H1 (cell line): ENCODE data around the gene NUP62CL. TPM values are rescaled to one million over a fixed set of nuclear protein-coding genes. Genes with fewer than 3 reads are reported as not detected.

Source experiments
- CTCF ChIA-PET: fragments of 300-600 bp; sonication (Branson Sonifier 250); formaldehyde crosslinking; loops from one replicate; lab custom pipeline; 2021; ENCODE audit not compliant: partially characterized antibody; lab: Charles Lee
- POLR2A ChIA-PET: fragments of 300-600 bp; sonication (Branson Sonifier 250); formaldehyde crosslinking; loops from one replicate; lab custom pipeline; 2021; ENCODE audit warnings: inconsistent platforms; ENCODE audit not compliant: partially characterized antibody; lab: Charles Lee
- DNase-seq, 2 experiments: peaks; one replicate each; pipeline versions ENCODE4 v3.0.0 to v3.0.0-alpha.2; 2010 to 2022; ENCODE audit warnings: low spot score in 2 of 2, low read depth in 1 of 2, mixed read lengths in 1 of 2
- FAIRE-seq: peaks from 2 replicates; lab custom pipeline; 2011; peaks lifted over from hg19 to GRCh38; lab: Jason Lieb, UNC
- H2AFZ ChIP-seq: 2 replicates; pipeline ENCODE4 v1.8.1; 2012; ENCODE audit warnings: low read length, inconsistent platforms
- H2AK5ac ChIP-seq: 2 replicates; pipeline ENCODE4 v1.6.1; 2013; ENCODE audit warnings: low read depth, low read length
- H2BK120ac ChIP-seq: replicated peaks from 2 replicates; pipeline ENCODE3; 2013; ENCODE audit warnings: low read depth, low read length, inconsistent platforms
- H2BK12ac ChIP-seq: 2 replicates; pipeline ENCODE4 v1.6.1; 2013; ENCODE audit warnings: low read depth, low read length
- H2BK15ac ChIP-seq: 2 replicates; pipeline ENCODE4 v1.6.1; 2013; ENCODE audit warnings: low read length
- H2BK20ac ChIP-seq: 2 replicates; pipeline ENCODE4 v1.6.1; 2013; ENCODE audit warnings: low read length
- H2BK5ac ChIP-seq: 2 replicates; pipeline ENCODE4 v1.6.1; 2013; ENCODE audit warnings: low read depth, low read length
- H3K14ac ChIP-seq: 2 replicates; pipeline ENCODE4 v1.6.1; 2013; ENCODE audit warnings: inconsistent platforms; ENCODE audit not compliant: insufficient read length
- H3K18ac ChIP-seq: 2 replicates; pipeline ENCODE4 v1.6.1; 2013; ENCODE audit warnings: low read length; ENCODE audit errors: extremely low read depth
- H3K23ac ChIP-seq: 2 replicates; pipeline ENCODE4 v1.6.1; 2013; ENCODE audit warnings: inconsistent platforms; ENCODE audit not compliant: insufficient read length
- H3K23me2 ChIP-seq: 2 replicates; pipeline ENCODE4 v1.6.1; 2013; ENCODE audit warnings: low read depth, low read length
- H3K27ac ChIP-seq: 2 replicates; pipeline ENCODE4 v1.6.1; 2011; ENCODE audit warnings: low read depth, low read length, inconsistent platforms
- H3K27me3 ChIP-seq, 4 experiments: replicated peaks in 1 of 4; 1 replicate in 1 of 4; 2 replicates in 3 of 4; pipeline versions ENCODE4 v1.6.1 to v1.8.1; 2011 to 2013; ENCODE audit warnings: low read length in 3 of 4, mild to moderate bottlenecking in 3 of 4, inconsistent platforms in 2 of 4, mixed read lengths in 2 of 4, moderate library complexity in 1 of 4; ENCODE audit not compliant: control insufficient read depth in 3 of 4, insufficient read depth in 3 of 4; ENCODE audit errors: extremely low read depth in 1 of 4
- H3K36me3 ChIP-seq, 4 experiments: 2 replicates each; pipeline versions ENCODE4 v1.6.1 to v1.8.1; 2011 to 2013; ENCODE audit warnings: mild to moderate bottlenecking in 4 of 4, low read length in 3 of 4, moderate library complexity in 2 of 4, control low read depth in 1 of 4, inconsistent platforms in 1 of 4; ENCODE audit not compliant: insufficient read depth in 4 of 4, control insufficient read depth in 2 of 4
- H3K4ac ChIP-seq: replicated peaks from 2 replicates; pipeline ENCODE3; 2013; ENCODE audit warnings: low read length, low read depth, mixed read lengths, inconsistent platforms; ENCODE audit not compliant: insufficient read length
- H3K4me1 ChIP-seq, 4 experiments: replicated peaks in 1 of 4; 1 replicate in 1 of 4; 2 replicates in 3 of 4; pipeline versions ENCODE4 v1.6.1 to v1.8.1; 2011 to 2013; ENCODE audit warnings: low read length in 3 of 4, inconsistent platforms in 2 of 4, mixed read lengths in 1 of 4; ENCODE audit not compliant: insufficient read depth in 4 of 4, control insufficient read depth in 3 of 4
- H3K4me2 ChIP-seq, 2 experiments: 2 replicates each; pipeline versions ENCODE4 v1.6.1 to v1.8.1; 2011 to 2013; ENCODE audit warnings: low read depth in 2 of 2, low read length in 2 of 2, control low read depth in 1 of 2, inconsistent platforms in 1 of 2, mild to moderate bottlenecking in 1 of 2; ENCODE audit not compliant: insufficient read depth in 1 of 2
- H3K4me3 ChIP-seq, 4 experiments: fragments of 200-600, 300-600 bp in 1 of 4; sonication (generic), shearing (Covaris generic), sonication (Bioruptor Twin) in 1 of 4; 2 replicates each; pipeline versions ENCODE4 v1.5.1 to v1.8.1; 2011 to 2016; ENCODE audit warnings: low read length in 4 of 4, low read depth in 3 of 4, control low read depth in 2 of 4, inconsistent platforms in 2 of 4, mild to moderate bottlenecking in 2 of 4, mixed read lengths in 1 of 4, moderate library complexity in 1 of 4; ENCODE audit not compliant: insufficient read depth in 2 of 4; ENCODE audit errors: extremely low read depth in 1 of 4
- H3K56ac ChIP-seq: replicated peaks from 2 replicates; pipeline ENCODE3; 2013; ENCODE audit warnings: low read depth, mild to moderate bottlenecking, mixed read lengths, low read length, inconsistent platforms; ENCODE audit not compliant: insufficient read length
- H3K79me1 ChIP-seq: 2 replicates; pipeline ENCODE4 v1.6.1; 2013; ENCODE audit warnings: low read depth, low read length, control low read depth
- H3K79me2 ChIP-seq, 2 experiments: 2 replicates each; pipeline versions ENCODE4 v1.6.1 to v1.8.1; 2012 to 2013; ENCODE audit warnings: low read length in 2 of 2, mild to moderate bottlenecking in 2 of 2, inconsistent platforms in 1 of 2; ENCODE audit not compliant: insufficient read depth in 2 of 2, control insufficient read depth in 1 of 2
- H3K9ac ChIP-seq, 4 experiments: replicated peaks in 1 of 4; 1 replicate in 1 of 4; 2 replicates in 3 of 4; pipeline versions ENCODE4 v1.6.1 to v1.8.1; 2011 to 2013; ENCODE audit warnings: low read depth in 3 of 4, low read length in 3 of 4, control low read depth in 2 of 4, mild to moderate bottlenecking in 2 of 4, moderate library complexity in 2 of 4, inconsistent platforms in 1 of 4; ENCODE audit errors: extremely low read depth in 1 of 4
- H3K9me3 ChIP-seq, 2 experiments: 2 replicates each; pipeline versions ENCODE4 v1.6.1 to v1.8.1; 2012 to 2013; ENCODE audit warnings: mild to moderate bottlenecking in 2 of 2, moderate library complexity in 2 of 2, control low read depth in 1 of 2, inconsistent platforms in 1 of 2, low read depth in 1 of 2, low read length in 1 of 2, mixed read lengths in 1 of 2; ENCODE audit not compliant: insufficient read depth in 2 of 2
- H4K20me1 ChIP-seq, 2 experiments: replicated peaks in 1 of 2; 2 replicates each; pipeline versions ENCODE3 to v1.8.1; 2011 to 2013; ENCODE audit warnings: inconsistent platforms in 2 of 2, low read length in 2 of 2, mild to moderate bottlenecking in 1 of 2; ENCODE audit not compliant: insufficient read depth in 2 of 2, control insufficient read depth in 1 of 2
- H4K5ac ChIP-seq: 2 replicates; pipeline ENCODE4 v1.6.1; 2013; ENCODE audit warnings: low read length, low read depth, mixed read lengths, inconsistent platforms; ENCODE audit not compliant: insufficient read length
- H4K8ac ChIP-seq: 2 replicates; pipeline ENCODE4 v1.8.0; 2013; ENCODE audit warnings: mild to moderate bottlenecking, moderate library complexity, low read length, inconsistent platforms; ENCODE audit not compliant: insufficient read depth; ENCODE audit errors: extremely low read depth
- H4K91ac ChIP-seq: replicated peaks from 2 replicates; pipeline ENCODE3; 2013; ENCODE audit warnings: low read length, mixed read lengths, inconsistent platforms; ENCODE audit not compliant: insufficient read length
- ASH2L ChIP-seq: fragments of 200-600, 300-600 bp; sonication (generic); IDR thresholded peaks from one replicate; pipeline ENCODE4 v1.7.1; 2017; ENCODE audit warnings: low read length
- CHD2 ChIP-seq: IDR thresholded peaks from 2 replicates; pipeline ENCODE4 v1.6.1; 2012; ENCODE audit warnings: low read length, improper control_type of control experiment
- EP300 ChIP-seq, 2 experiments: IDR thresholded peaks; 1 replicate in 1 of 2; 2 replicates in 1 of 2; pipeline ENCODE4 v1.6.1; 2011 to 2012; ENCODE audit warnings: low read depth in 2 of 2, low read length in 2 of 2, mild to moderate bottlenecking in 2 of 2, borderline replicate concordance in 1 of 2, inconsistent platforms in 1 of 2, moderate library complexity in 1 of 2
- EZH2 ChIP-seq: fragments of 200-600 bp; sonication (generic); IDR thresholded peaks from 2 replicates; pipeline ENCODE4 v1.7.1; 2012; ENCODE audit warnings: low read depth, mild to moderate bottlenecking, moderate library complexity, low read length, inconsistent platforms; ENCODE audit not compliant: severe bottlenecking
- HDAC2 ChIP-seq, 2 experiments: fragments of 300-600 bp in 1 of 2; sonication (generic) in 1 of 2; IDR thresholded peaks; 2 replicates each; pipeline ENCODE4 v1.6.1; 2011 to 2012; ENCODE audit warnings: low read depth in 2 of 2, low read length in 2 of 2, mild to moderate bottlenecking in 2 of 2, moderate library complexity in 2 of 2, borderline replicate concordance in 1 of 2, inconsistent platforms in 1 of 2
- HDAC6 ChIP-seq: IDR thresholded peaks from one replicate; pipeline ENCODE4 v1.7.1; 2012; ENCODE audit warnings: low read depth, mild to moderate bottlenecking, inconsistent platforms, low read length, moderate library complexity
- JUN ChIP-seq: IDR thresholded peaks from 2 replicates; pipeline ENCODE4 v1.6.1; 2011; ENCODE audit warnings: low read depth, mild to moderate bottlenecking, improper control_type of control experiment, low read length
- KDM4A ChIP-seq: IDR thresholded peaks from one replicate; pipeline ENCODE4 v1.7.1; 2012; ENCODE audit warnings: low read depth, mild to moderate bottlenecking, moderate library complexity, low read length, inconsistent platforms; ENCODE audit not compliant: severe bottlenecking
- MAFK ChIP-seq: IDR thresholded peaks from 2 replicates; pipeline ENCODE4 v1.6.1; 2012; ENCODE audit warnings: low read depth, mild to moderate bottlenecking, improper control_type of control experiment, low read length
- RFX5 ChIP-seq: IDR thresholded peaks from 2 replicates; pipeline ENCODE4 v1.6.1; 2011; ENCODE audit warnings: low read depth, low read length, improper control_type of control experiment, borderline replicate concordance
- RNF2 ChIP-seq: fragments of 200-900, 300-1000 bp; sonication (generic); IDR thresholded peaks from 2 replicates; pipeline ENCODE4 v1.7.1; 2016; ENCODE audit warnings: borderline replicate concordance, low read depth, mild to moderate bottlenecking, antibody characterized with exemption, low read length; ENCODE audit not compliant: poor library complexity, severe bottlenecking; ENCODE audit errors: missing control alignments
- SRF ChIP-seq: IDR thresholded peaks from 2 replicates; pipeline ENCODE4 v1.6.1; 2011; ENCODE audit warnings: mild to moderate bottlenecking, low read depth, low read length, moderate library complexity
- TAF1 ChIP-seq: IDR thresholded peaks from 2 replicates; pipeline ENCODE4 v1.6.1; 2011; ENCODE audit warnings: mild to moderate bottlenecking, low read depth, low read length
- TBP ChIP-seq: IDR thresholded peaks from 2 replicates; pipeline ENCODE4 v1.6.1; 2011; ENCODE audit warnings: low read depth, low read length, improper control_type of control experiment
- WGBS, 2 experiments: shearing (Covaris generic) in 1 of 2; methylation state at CpG; one replicate each; pipeline versions ENCODE4 v1.1.6 to v1.1.7; 2013 to 2015; ENCODE audit warnings: low lambda C conversion rate in 2 of 2, mixed read lengths in 2 of 2, inconsistent platforms in 1 of 2, low coverage in 1 of 2, missing lambda C conversion rate in 1 of 2; ENCODE audit not compliant: insufficient replicate concordance in 2 of 2, insufficient coverage in 1 of 2, insufficient read length in 1 of 2; ENCODE audit errors: extremely low coverage in 1 of 2, missing lambda C conversion rate in 1 of 2; 5-methylcytosine and 5-hydroxymethylcytosine counted together
- polyA plus RNA-seq, 7 experiments: library from polyadenylated mRNA; depleted of rRNA in 3 of 7; stranded (reverse) in 5 of 7; unstranded in 2 of 7; fragments of >200 nt in 5 of 7; fragments of 200-250 nt in 2 of 7; gene quantifications; 1 replicate in 5 of 7; 2 replicates in 1 of 7; 4 replicates in 1 of 7; pipeline versions ENCODE4 v1.2.1 to v1.2.3, GENCODE V29; 2011 to 2013; ENCODE audit warnings: missing spikeins in 2 of 7, mixed read lengths in 2 of 7
- total RNA-seq: library from RNA; stranded (reverse); fragmentation: NEBNext Ultra II Directional; extraction: Animal tissue kit (Norgen Biotek cat#: 25700); gene quantifications from 2 replicates; pipeline ENCODE4 v1.2.1, GENCODE V29; 2021

Gene NUP62CL
- total and polyA plus RNA-seq, 2 of the 8 experiments (the other 6 are each of a cell fraction or from before 2014, with no cell fraction given): 3.3 to 6.2 TPM

DNA sequence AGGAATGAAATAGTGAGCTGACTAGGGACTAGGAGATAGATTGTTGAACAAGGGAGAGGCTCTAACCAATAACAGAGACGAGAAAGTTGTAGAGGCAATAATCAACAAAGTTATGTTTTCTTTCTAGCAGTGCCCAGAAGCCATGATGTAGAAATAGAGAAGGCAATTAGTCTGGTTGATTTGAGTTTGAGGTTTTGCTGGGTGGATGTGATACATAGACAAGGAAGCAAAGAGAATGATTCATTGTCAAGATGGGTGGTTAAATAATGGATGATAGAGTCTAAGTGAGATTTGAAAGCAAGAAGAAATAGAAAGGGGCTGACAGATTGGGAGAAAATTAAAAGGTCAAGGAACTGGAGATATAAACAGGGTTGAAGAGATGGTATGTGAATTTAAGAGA is 98.8 kb downstream of the NUP62CL start:
- no peak overlapping the region for H3K27ac ChIP-seq
- H3K9me3 ChIP-seq: no peaks in the 10 kb centered on the region
- H4K5ac ChIP-seq: no peak overlapping the region
- no peak overlapping the region for H4K8ac ChIP-seq
- H3K23me2 ChIP-seq: no peaks in the 10 kb centered on the region
- H3K23ac ChIP-seq: no peak overlapping the region
- no peak overlapping the region for H2BK12ac ChIP-seq
- H3K14ac ChIP-seq: no peak overlapping the region
- 73% methylated on average over 1 of the region's 1 CpG; no CpG with 5 or more reads in 1 of the 2 experiments for WGBS, 2 experiments
- H3K4me2 ChIP-seq: no peak overlapping the region
- no peak overlapping the region for H3K4ac ChIP-seq
- DNase-seq: no peak
- H3K27me3 ChIP-seq: no peaks in the 10 kb centered on the region
- ChIA-PET CTCF (no interaction called here), POLR2A (no interaction called here)
- H2BK15ac ChIP-seq: no peak overlapping the region
- no peak overlapping the region for H2AK5ac ChIP-seq
- H3K79me2 ChIP-seq: peaks cover 0 to 3% of the 10 kb centered on the region in 2 experiments; a peak in 1 of 4 replicates
- H3K4me3 ChIP-seq: no peak overlapping the region
- H4K20me1 ChIP-seq: no peaks in the 10 kb centered on the region
- no peak for FAIRE-seq
- no peak overlapping the region for H2BK120ac ChIP-seq
- no peak overlapping the region for H3K18ac ChIP-seq
- no peak overlapping the region for H3K56ac ChIP-seq
- H2BK20ac ChIP-seq: no peak overlapping the region
- H3K9ac ChIP-seq: no peak overlapping the region
- no peaks in the 10 kb centered on the region for H3K79me1 ChIP-seq
- H4K91ac ChIP-seq: no peak overlapping the region
- peaks cover 0 to 9% (median 1%) of the 10 kb centered on the region in 4 experiments; a peak in 2 of 8 replicates for H3K36me3 ChIP-seq
- no peaks in the 10 kb centered on the region for H3K4me1 ChIP-seq
- no peak overlapping the region for H2AFZ ChIP-seq
- no peak overlapping the region for H2BK5ac ChIP-seq
- TF ChIP-seq TAF1 (no peak), SRF (no peak), ASH2L (no peak), RNF2 (no peak), KDM4A (no peak), CHD2 (no peak), MAFK (no peak), EZH2 (no peak), JUN (no peak), HDAC6 (no peak), TBP (no peak), EP300 (IDR thresholded peaks at IDR 0.05; ENCODE audit: borderline replicate concordance in 1 of 2, low read depth in 2 of 2, low read length in 2 of 2) (no peak), HDAC2 (IDR thresholded peaks at IDR 0.05; ENCODE audit: borderline replicate concordance in 1 of 2, low read depth in 2 of 2, low read length in 2 of 2) (no peak), RFX5 (no peak)
